Subcutaneous abdominal adipose tissue (tissue), 5 donors: ENCODE results near the gene SLC7A4.
A peak's percentile ranks its signal among the peaks of the same experiment; 100 is the strongest.

ENCODE experiments used
- H3K27ac ChIP-seq: one replicate; pipeline ENCODE4 v1.7.0; 2013; ENCODE audit warnings: low read depth, mild to moderate bottlenecking, inconsistent platforms, low read length, moderate library complexity
- H3K27me3 ChIP-seq, 5 donors: one replicate each; pipeline ENCODE4 v1.7.0; 2013; ENCODE audit warnings: low read length in 5 of 5, inconsistent platforms in 1 of 5; ENCODE audit not compliant: control insufficient read depth in 5 of 5, insufficient read depth in 4 of 5
- H3K36me3 ChIP-seq, 5 donors: one replicate each; pipeline ENCODE4 v1.7.0; 2013; ENCODE audit warnings: low read length in 5 of 5; ENCODE audit not compliant: control insufficient read depth in 5 of 5, insufficient read depth in 5 of 5
- H3K4me1 ChIP-seq, 5 donors: one replicate each; pipeline ENCODE4 v1.7.0; 2013; ENCODE audit warnings: low read length in 5 of 5, mild to moderate bottlenecking in 3 of 5, moderate library complexity in 1 of 5; ENCODE audit not compliant: control insufficient read depth in 5 of 5, insufficient read depth in 5 of 5
- H3K4me3 ChIP-seq, 5 donors: one replicate each; pipeline ENCODE4 v1.7.0; 2013; ENCODE audit warnings: low read length in 5 of 5, low read depth in 1 of 5
- H3K9ac ChIP-seq, 5 donors: one replicate each; pipeline ENCODE4 v1.7.0; 2013; ENCODE audit warnings: low read length in 5 of 5, mild to moderate bottlenecking in 4 of 5, moderate library complexity in 3 of 5
- H3K9me3 ChIP-seq, 5 donors: one replicate each; pipeline ENCODE4 v1.7.0; 2013; ENCODE audit warnings: low read length in 5 of 5; ENCODE audit not compliant: control insufficient read depth in 5 of 5
- donor health status: healthy.
- donor health status: healthy.
- donor health status: healthy.
- donor health status: healthy.
- donor health status: healthy.

Gene SLC7A4

GRCh38 chr22:21018314-21018713, 14.0 kb downstream of the SLC7A4 start:
- Histone ChIP-seq H3K9ac (no peak overlapping the region), H3K27me3 (peaks cover 0 to 2% (median 0%) of the 10 kb centered on the region in 5 donors), H3K4me3 (no peak overlapping the region)

GRCh38 chr22:21016644-21017420, 15.5 kb downstream of the SLC7A4 start:
- Histone ChIP-seq H3K9me3 (no peaks in the 10 kb centered on the region), H3K4me1 (peaks cover 2 to 31% (median 23%) of the 10 kb centered on the region in 5 donors), H3K4me3 (no peak overlapping the region), H3K27me3 (peaks cover 0 to 2% (median 0%) of the 10 kb centered on the region in 5 donors), H3K36me3 (no peaks in the 10 kb centered on the region), H3K27ac (no peak overlapping the region), H3K9ac (peak overlapping the region in 1 of 5 donors; percentile 37)

More at GRCh38 chr22:21018314-21018713, 14.0 kb downstream of the SLC7A4 start:
- H3K9me3 ChIP-seq, result no peaks in the 10 kb centered on the region
- H3K36me3 ChIP-seq, result no peaks in the 10 kb centered on the region
- H3K4me1 ChIP-seq, result peaks cover 2 to 31% (median 23%) of the 10 kb centered on the region in 5 donors
- H3K27ac ChIP-seq, result no peak overlapping the region

- H3K27me3 ChIP-seq, result peaks cover 0 to 2% (median 0%) of the 10 kb centered on the region in 5 donors
- H3K4me3 ChIP-seq, result peak overlapping the region in 2 of 5 donors; percentile 54 to 73
- peak overlapping the region in 1 of 5 donors; percentile 20 for H3K9ac ChIP-seq
- no peaks in the 10 kb centered on the region for H3K9me3 ChIP-seq
- H3K27ac ChIP-seq, result no peak overlapping the region
- H3K4me1 ChIP-seq, result peaks cover 2 to 31% (median 23%) of the 10 kb centered on the region in 5 donors
- no peaks in the 10 kb centered on the region for H3K36me3 ChIP-seq
Observed at GRCh38 chr22:21015466-21016006, 16.8 kb downstream of the SLC7A4 start.

GRCh38 chr22:21014726-21015465, 17.5 kb downstream of the SLC7A4 start, which contains the start of gene P2RX6:
Gene P2RX6, plus strand, starts transcription at chr22:21015165. Its CDS starts 10 bp downstream, at chr22:21015175.
- Histone ChIP-seq H3K9ac (peak within 1 kb of the TSS in 3 of 5 donors; percentile 52 to 68 (median 56)), H3K36me3 (no peaks in the 10 kb centered on the region), H3K27me3 (peaks cover 0 to 2% (median 0%) of the 10 kb centered on the region in 5 donors), H3K9me3 (no peaks in the 10 kb centered on the region), H3K4me1 (peaks cover 2 to 31% (median 23%) of the 10 kb centered on the region in 5 donors), H3K27ac (no peak within 1 kb of the TSS), H3K4me3 (peak within 1 kb of the TSS; percentile 54 to 73 (median 65))

- Histone ChIP-seq H3K9ac (peak overlapping the region in 3 of 5 donors; percentile 52 to 68 (median 56)), H3K27ac (no peak overlapping the region), H3K36me3 (no peaks in the 10 kb centered on the region), H3K9me3 (no peaks in the 10 kb centered on the region), H3K4me1 (peaks cover 2 to 31% (median 23%) of the 10 kb centered on the region in 5 donors), H3K27me3 (peaks cover 0 to 2% (median 0%) of the 10 kb centered on the region in 5 donors), H3K4me3 (peak overlapping the region; percentile 54 to 73 (median 65))
Observed at GRCh38 chr22:21014202-21014725, 18.1 kb downstream of the SLC7A4 start.

GRCh38 chr22:21013657-21014201, 18.6 kb downstream of the SLC7A4 start:
- Histone ChIP-seq H3K4me3 (peak overlapping the region in 4 of 5 donors; percentile 54 to 73 (median 61)), H3K27me3 (peaks cover 0 to 2% (median 0%) of the 10 kb centered on the region in 5 donors), H3K4me1 (peaks cover 2 to 31% (median 23%) of the 10 kb centered on the region in 5 donors), H3K36me3 (no peaks in the 10 kb centered on the region), H3K27ac (no peak overlapping the region), H3K9ac (peak overlapping the region in 3 of 5 donors; percentile 52 to 68 (median 56)), H3K9me3 (no peaks in the 10 kb centered on the region)

- peaks cover 0 to 2% (median 0%) of the 10 kb centered on the region in 5 donors for H3K27me3 ChIP-seq
- no peaks in the 10 kb centered on the region for H3K9me3 ChIP-seq
- no peak overlapping the region for H3K9ac ChIP-seq
- no peak overlapping the region for H3K4me3 ChIP-seq
- H3K36me3 ChIP-seq, result no peaks in the 10 kb centered on the region
- H3K4me1 ChIP-seq, result peaks cover 2 to 31% (median 23%) of the 10 kb centered on the region in 5 donors
- H3K27ac ChIP-seq, result no peak overlapping the region
Observed at GRCh38 chr22:21012446-21013407, 19.6 kb downstream of the SLC7A4 start.

GRCh38 chr22:21010426-21011113, 21.8 kb downstream of the SLC7A4 start:
- H3K36me3 ChIP-seq, result no peaks in the 10 kb centered on the region
- peaks cover 2 to 21% (median 20%) of the 10 kb centered on the region in 5 donors for H3K4me1 ChIP-seq
- H3K9me3 ChIP-seq, result no peaks in the 10 kb centered on the region
- H3K27me3 ChIP-seq, result peaks cover 0 to 2% (median 0%) of the 10 kb centered on the region in 5 donors
- no peak overlapping the region for H3K27ac ChIP-seq
- no peak overlapping the region for H3K4me3 ChIP-seq
- H3K9ac ChIP-seq, result no peak overlapping the region
